CD14-positive monocyte (primary cell): ENCODE results near the gene LZTS2. TPM values are rescaled to one million over a fixed set of nuclear protein-coding genes. Genes with fewer than 3 reads are reported as not detected.

Experiments
- DNase-seq, 3 donors: peaks; one replicate each; pipeline ENCODE4 v3.0.0-alpha.2; 2011 to 2022
- H2AFZ ChIP-seq: 2 replicates; pipeline ENCODE4 v1.6.0; 2012; ENCODE audit warnings: mild to moderate bottlenecking, low read depth, low read length, inconsistent platforms; ENCODE audit not compliant: insufficient read depth, poor library complexity, severe bottlenecking
- H3K27ac ChIP-seq, 2 donors: 1 replicate in 1 of 2; 2 replicates in 1 of 2; pipeline ENCODE4 v1.5.1; 2012 to 2013; ENCODE audit warnings: low read length in 2 of 2, control low read depth in 1 of 2, inconsistent platforms in 1 of 2, low read depth in 1 of 2, mild to moderate bottlenecking in 1 of 2
- H3K27me3 ChIP-seq, 2 donors: one replicate each; pipeline versions ENCODE4 v1.6.0 to v1.6.1; 2011 to 2013; ENCODE audit warnings: low read length in 2 of 2; ENCODE audit not compliant: control insufficient read depth in 2 of 2, insufficient read depth in 2 of 2
- H3K36me3 ChIP-seq, 2 donors: replicated peaks in 1 of 2; 1 replicate in 1 of 2; 2 replicates in 1 of 2; pipeline versions ENCODE4 v1.5.1 to v1.6.1; 2012 to 2013; ENCODE audit warnings: low read length in 2 of 2, control low read depth in 1 of 2, inconsistent platforms in 1 of 2, mild to moderate bottlenecking in 1 of 2; ENCODE audit not compliant: insufficient read depth in 2 of 2, control insufficient read depth in 1 of 2
- H3K4me1 ChIP-seq, 2 donors: 1 replicate in 1 of 2; 2 replicates in 1 of 2; pipeline versions ENCODE4 v1.5.1 to v1.6.1; 2012 to 2013; ENCODE audit warnings: low read length in 2 of 2, control low read depth in 1 of 2, inconsistent platforms in 1 of 2, mild to moderate bottlenecking in 1 of 2, moderate library complexity in 1 of 2; ENCODE audit not compliant: insufficient read depth in 2 of 2, control insufficient read depth in 1 of 2
- H3K4me2 ChIP-seq: replicated peaks from 2 replicates; pipeline ENCODE3; 2012; ENCODE audit warnings: low read length, moderate library complexity, mild to moderate bottlenecking; ENCODE audit not compliant: poor library complexity, severe bottlenecking; ENCODE audit errors: extremely low read depth
- H3K4me3 ChIP-seq, 3 experiments: fragments of 200-600 bp in 1 of 3; sonication (generic) in 1 of 3; replicated peaks in 1 of 3; 1 replicate in 2 of 3; 2 replicates in 1 of 3; pipeline ENCODE4 v1.5.1; 2011 to 2013; ENCODE audit warnings: low read length in 3 of 3, mild to moderate bottlenecking in 3 of 3, control low read depth in 2 of 3, low read depth in 2 of 3, inconsistent platforms in 1 of 3, moderate library complexity in 1 of 3
- H3K79me2 ChIP-seq: 2 replicates; pipeline ENCODE4 v1.6.0; 2012; ENCODE audit warnings: mild to moderate bottlenecking, control low read depth, inconsistent platforms, low read length, moderate library complexity; ENCODE audit not compliant: insufficient read depth
- H3K9ac ChIP-seq: 2 replicates; pipeline ENCODE4 v1.6.0; 2017; ENCODE audit warnings: low read length, mild to moderate bottlenecking; ENCODE audit not compliant: insufficient read depth, poor library complexity, severe bottlenecking
- H3K9me3 ChIP-seq, 2 donors: replicated peaks in 1 of 2; 1 replicate in 1 of 2; 2 replicates in 1 of 2; pipeline versions ENCODE4 v1.5.1 to v1.6.1; 2012 to 2013; ENCODE audit warnings: low read length in 2 of 2, control low read depth in 1 of 2; ENCODE audit not compliant: control insufficient read depth in 1 of 2, insufficient read depth in 1 of 2
- H4K20me1 ChIP-seq: 2 replicates; pipeline ENCODE4 v1.6.0; 2012; ENCODE audit warnings: mild to moderate bottlenecking, low read length, control low read depth, moderate library complexity; ENCODE audit not compliant: insufficient read depth
- H3K27ac Mint-ChIP-seq, 7 donors: one replicate each; pipeline ENCODE4 v1.8.0; 2020; ENCODE audit warnings: mild to moderate bottlenecking in 7 of 7, mixed read lengths in 7 of 7, moderate library complexity in 6 of 7, inconsistent platforms in 2 of 7
- H3K27me3 Mint-ChIP-seq, 3 donors: one replicate each; pipeline ENCODE4 v1.8.0; 2021 to 2022; ENCODE audit warnings: low read depth in 3 of 3, mild to moderate bottlenecking in 3 of 3, mixed read lengths in 3 of 3, moderate library complexity in 3 of 3, inconsistent platforms in 1 of 3
- H3K36me3 Mint-ChIP-seq, 2 donors: one replicate each; pipeline ENCODE4 v1.8.0; 2020; ENCODE audit warnings: mixed read lengths in 2 of 2, inconsistent platforms in 1 of 2, mild to moderate bottlenecking in 1 of 2
- H3K4me1 Mint-ChIP-seq: one replicate; pipeline ENCODE4 v1.8.0; 2020; ENCODE audit warnings: mild to moderate bottlenecking, mixed read lengths
- H3K4me3 Mint-ChIP-seq, 2 donors: one replicate each; pipeline ENCODE4 v1.8.0; 2020; ENCODE audit warnings: mild to moderate bottlenecking in 2 of 2, mixed read lengths in 2 of 2, moderate library complexity in 1 of 2
- H3K9me3 Mint-ChIP-seq, 7 donors: one replicate each; pipeline ENCODE4 v1.8.0; 2020 to 2022; ENCODE audit warnings: mixed read lengths in 7 of 7, mild to moderate bottlenecking in 6 of 7, moderate library complexity in 6 of 7, inconsistent platforms in 2 of 7
- WGBS: methylation state at CpG from one replicate; pipeline ENCODE4 v1.1.5; 2013; ENCODE audit warnings: missing lambda C conversion rate; ENCODE audit not compliant: insufficient coverage; 5-methylcytosine and 5-hydroxymethylcytosine counted together
- intact Hi-C, 2 donors: fragments of 100-400 bp; cut with micrococcal nuclease; formaldehyde crosslinking; loops; one replicate each; pipeline versions ENCODE4 v1.15.0 to v1.15.1; 2023
- polyA plus RNA-seq, 3 donors: library from polyadenylated mRNA; depleted of rRNA in 1 of 3; unstranded in 2 of 3; stranded (reverse) in 1 of 3; fragments of 300-500 nt in 2 of 3; fragments of >200 nt in 1 of 3; fragmentation: Illumina TruSeq in 2 of 3; gene quantifications; 1 replicate in 2 of 3; 2 replicates in 1 of 3; pipeline ENCODE4 v1.2.3, GENCODE V29; 2012 to 2021
- TF ChIP-seq, protein P1 (sequence below): fragments of 200-600 bp; IDR thresholded peaks from one replicate; pipeline ENCODE4 v1.8.0; 2022; ENCODE audit warnings: antibody characterized with exemption, mild to moderate bottlenecking

LZTS2 gene
- polyA plus RNA-seq, 3 donors: 2.8 to 9.2 (median 3.3) TPM

DNA sequence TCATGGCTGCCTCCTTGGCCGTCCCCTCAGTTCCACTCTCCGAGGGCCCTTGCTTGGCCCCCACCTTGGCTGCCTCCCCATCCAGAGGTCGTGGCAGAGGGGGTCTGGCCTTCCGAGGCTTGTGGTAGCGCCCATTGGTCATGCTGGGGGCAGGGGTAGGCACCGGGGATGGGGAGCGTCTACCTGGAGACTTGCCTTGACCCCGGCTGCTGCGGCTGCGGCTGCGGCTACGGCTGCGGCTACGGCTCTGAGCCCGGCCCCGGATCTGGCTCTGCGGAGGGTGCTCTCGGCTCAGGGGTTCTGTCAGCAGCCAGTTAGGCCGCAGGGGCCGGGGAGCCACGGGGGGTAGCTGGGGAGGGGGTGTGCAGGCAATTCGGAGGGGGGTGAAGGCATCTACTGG is 10.7 kb downstream of the LZTS2 start:
- TF ChIP-seq, protein P1, sequence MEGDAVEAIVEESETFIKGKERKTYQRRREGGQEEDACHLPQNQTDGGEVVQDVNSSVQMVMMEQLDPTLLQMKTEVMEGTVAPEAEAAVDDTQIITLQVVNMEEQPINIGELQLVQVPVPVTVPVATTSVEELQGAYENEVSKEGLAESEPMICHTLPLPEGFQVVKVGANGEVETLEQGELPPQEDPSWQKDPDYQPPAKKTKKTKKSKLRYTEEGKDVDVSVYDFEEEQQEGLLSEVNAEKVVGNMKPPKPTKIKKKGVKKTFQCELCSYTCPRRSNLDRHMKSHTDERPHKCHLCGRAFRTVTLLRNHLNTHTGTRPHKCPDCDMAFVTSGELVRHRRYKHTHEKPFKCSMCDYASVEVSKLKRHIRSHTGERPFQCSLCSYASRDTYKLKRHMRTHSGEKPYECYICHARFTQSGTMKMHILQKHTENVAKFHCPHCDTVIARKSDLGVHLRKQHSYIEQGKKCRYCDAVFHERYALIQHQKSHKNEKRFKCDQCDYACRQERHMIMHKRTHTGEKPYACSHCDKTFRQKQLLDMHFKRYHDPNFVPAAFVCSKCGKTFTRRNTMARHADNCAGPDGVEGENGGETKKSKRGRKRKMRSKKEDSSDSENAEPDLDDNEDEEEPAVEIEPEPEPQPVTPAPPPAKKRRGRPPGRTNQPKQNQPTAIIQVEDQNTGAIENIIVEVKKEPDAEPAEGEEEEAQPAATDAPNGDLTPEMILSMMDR: no peak
- Histone ChIP-seq H3K36me3 (peaks cover 3 to 12% of the 10 kb centered on the region in 2 donors), H3K4me1 (peaks cover 5 to 8% of the 10 kb centered on the region in 2 donors), H3K79me2 (no peaks in the 10 kb centered on the region), H3K4me2 (no peak overlapping the region), H3K9ac (no peak overlapping the region), H3K27ac (no peak overlapping the region), H3K4me3 (no peak overlapping the region), H3K9me3 (no peaks in the 10 kb centered on the region), H2AFZ (no peak overlapping the region), H4K20me1 (no peaks in the 10 kb centered on the region), H3K27me3 (no peaks in the 10 kb centered on the region)
- no peak overlapping the region for H3K27ac Mint-ChIP-seq
- peaks cover 3 to 18% (median 11%) of the 10 kb centered on the region in 3 donors for H3K27me3 Mint-ChIP-seq
- no peak overlapping the region for H3K4me3 Mint-ChIP-seq
- no peak for DNase-seq
- peaks cover 0 to 3% (median 0%) of the 10 kb centered on the region in 7 donors for H3K9me3 Mint-ChIP-seq
- peaks cover 16% of the 10 kb centered on the region for H3K4me1 Mint-ChIP-seq
- peaks cover 1 to 17% of the 10 kb centered on the region in 2 donors for H3K36me3 Mint-ChIP-seq
- intact Hi-C loops: loop anchor here in 1 of 2 donors (5.0 kb wide), 1 partner anchor 43 kb away; the partner anchor contains the start of gene SEMA4G
- WGBS: 96% methylated on average over 8 of the region's 22 CpGs

DNA sequence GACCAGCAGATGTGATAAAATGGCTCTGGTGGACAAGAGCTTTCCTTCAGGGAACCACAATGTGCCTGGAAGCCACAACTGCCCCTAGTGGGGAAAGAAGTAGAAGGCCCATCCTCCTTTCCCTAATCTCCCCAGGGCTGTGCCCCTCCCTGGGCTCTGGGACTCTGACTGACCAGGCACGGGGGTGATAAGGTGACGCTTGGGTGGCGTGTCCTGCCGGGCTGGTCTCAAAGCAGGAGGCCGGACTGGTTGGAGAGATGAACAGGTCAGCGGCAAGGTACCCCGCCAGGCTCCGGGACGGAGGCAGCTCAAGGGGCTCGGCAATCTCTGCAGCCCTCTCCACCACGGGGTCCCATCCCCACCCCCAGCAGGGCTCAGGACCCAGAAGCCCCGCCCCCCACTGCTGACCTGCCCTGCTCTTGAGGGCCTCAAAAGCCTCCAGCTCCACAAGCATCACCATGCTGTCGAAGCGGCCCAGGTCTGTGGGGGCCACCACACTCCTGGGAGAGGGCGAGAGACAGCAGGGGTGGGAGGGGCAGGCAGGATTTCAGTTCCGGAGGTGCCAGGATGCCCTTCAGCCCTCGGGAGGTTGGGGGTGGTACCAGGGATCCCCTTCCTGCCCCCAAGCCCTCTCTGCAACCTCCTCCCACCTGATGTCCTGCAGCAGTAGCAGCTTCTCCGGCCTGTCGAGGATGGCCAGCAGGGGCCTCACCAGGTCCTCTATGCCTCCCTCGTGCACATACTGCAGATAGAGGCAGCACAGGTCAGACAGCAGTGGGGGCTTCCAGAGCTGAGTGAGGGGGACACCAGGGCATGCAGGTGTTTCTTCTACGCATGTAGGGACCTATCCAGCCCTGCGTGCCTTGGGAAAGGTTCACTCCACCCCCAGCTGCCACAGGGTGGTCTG is 12.2 kb downstream of the LZTS2 start:
- no peak overlapping the region for H3K27ac ChIP-seq
- H3K36me3 Mint-ChIP-seq: peaks cover 0 to 5% of the 10 kb centered on the region in 2 donors
- peaks cover 0 to 3% (median 0%) of the 10 kb centered on the region in 7 donors for H3K9me3 Mint-ChIP-seq
- H3K36me3 ChIP-seq: no peaks in the 10 kb centered on the region
- no peak overlapping the region for H3K27ac Mint-ChIP-seq
- no peaks in the 10 kb centered on the region for H3K27me3 ChIP-seq
- H3K27me3 Mint-ChIP-seq: peaks cover 3 to 18% (median 16%) of the 10 kb centered on the region in 3 donors
- peaks cover 16% of the 10 kb centered on the region for H3K4me1 Mint-ChIP-seq
- peaks cover 5 to 8% of the 10 kb centered on the region in 2 donors for H3K4me1 ChIP-seq
- H3K9me3 ChIP-seq: no peaks in the 10 kb centered on the region
- H2AFZ ChIP-seq: no peak overlapping the region
- no peak for DNase-seq
- no peaks in the 10 kb centered on the region for H3K79me2 ChIP-seq
- no peak overlapping the region for H3K4me2 ChIP-seq
- no peak overlapping the region for H3K4me3 Mint-ChIP-seq
- no peak overlapping the region for H3K9ac ChIP-seq
- H4K20me1 ChIP-seq: no peaks in the 10 kb centered on the region
- H3K4me3 ChIP-seq: no peak overlapping the region
- 85% methylated on average over 7 of the region's 22 CpGs for WGBS
- TF ChIP-seq, protein P1: no peak
- intact Hi-C loops: loop anchor here in 1 of 2 donors (5.0 kb wide), 1 partner anchor 44 kb away; the partner anchor contains the start of gene SEMA4G
